HG02759 (cell line): Measurements from ENCODE around the gene ST7L.
"Not testable (repeated sequence)": the region's sequence is repeated elsewhere in the genome, so short reads cannot be mapped to it uniquely, and the experiment has no call there.

Experiments
- ATAC-seq: cut with Tn5 transposase; IDR thresholded peaks from one replicate; pipeline ENCODE4 v1.9.1; 2021; ENCODE audit warnings: mild to moderate bottlenecking, moderate library complexity; ENCODE audit not compliant: unreplicated experiment

ST7L gene

GRCh38 chr1:112501810-112502641 lies 116.9 kb downstream of the ST7L start:
- ATAC-seq: peak; percentile 59

DNA sequence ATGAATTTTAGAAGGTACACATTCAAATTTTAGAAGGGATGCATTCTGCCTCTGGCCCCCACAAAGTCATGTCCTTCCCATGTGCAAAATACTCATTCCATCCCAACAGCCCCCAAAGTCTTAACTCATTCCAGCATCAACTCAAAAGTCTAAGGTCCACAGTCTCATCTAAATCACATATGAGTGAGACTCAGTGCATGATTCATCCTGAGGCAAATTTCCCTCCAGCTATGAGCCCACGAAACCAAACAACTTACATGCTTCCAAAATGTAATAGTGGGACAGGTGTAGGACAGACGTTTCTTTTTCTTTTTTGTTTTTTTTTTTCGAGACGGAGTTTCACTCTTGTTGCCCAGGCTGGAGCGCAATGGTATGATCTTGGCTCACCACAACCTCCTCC lies 122.7 kb downstream of the ST7L start:
- no peak for ATAC-seq

DNA sequence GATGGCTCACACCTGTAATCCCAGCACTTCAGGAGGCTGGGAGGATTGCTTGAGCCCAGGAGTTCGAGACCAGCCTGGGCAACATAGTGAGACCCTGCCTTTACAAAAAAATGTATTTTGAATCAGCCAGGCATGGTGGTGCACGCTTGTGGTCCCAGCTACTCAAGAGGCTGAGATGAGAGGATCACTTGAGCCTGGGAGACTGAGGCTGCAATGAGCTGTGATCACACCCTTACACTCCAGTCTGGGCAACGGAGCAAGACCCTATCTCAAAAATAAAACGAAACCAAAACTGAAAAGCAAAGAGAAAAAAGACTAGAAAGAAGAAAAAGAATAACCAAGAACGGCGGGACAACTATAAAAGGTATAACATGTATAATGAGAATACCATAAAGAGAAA lies 125.6 kb downstream of the ST7L start:
- ATAC-seq: no peak

GRCh38 chr1:112492076-112492475 lies 126.9 kb downstream of the ST7L start:
- ATAC-seq: no peak

- no peak for ATAC-seq
Measured at GRCh38 chr1:112488141-112488540, 130.8 kb downstream of the ST7L start.

DNA sequence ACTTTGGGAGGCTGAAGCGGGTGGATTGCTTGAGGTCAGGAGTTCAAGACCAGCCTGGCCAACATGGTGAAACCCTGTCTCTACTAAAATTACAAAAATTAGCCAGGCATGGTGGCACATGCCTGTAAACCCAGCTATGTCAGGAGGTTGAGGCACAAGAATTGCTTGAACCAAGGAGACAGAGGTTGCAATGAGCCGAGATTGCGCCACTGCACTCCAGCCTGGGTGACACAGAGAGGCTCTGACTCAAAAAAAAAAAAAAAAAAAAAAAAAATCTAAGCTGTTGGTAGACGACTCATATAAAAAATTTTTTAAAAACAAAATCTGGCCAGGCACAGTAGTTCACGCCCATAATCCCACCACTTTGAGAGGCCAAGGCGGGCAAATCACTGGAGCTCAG lies 131.3 kb downstream of the ST7L start:
- not testable (repeated sequence) for ATAC-seq

- not testable (repeated sequence) for ATAC-seq
Measured at GRCh38 chr1:112486063-112486462, 132.9 kb downstream of the ST7L start.

- no peak for ATAC-seq
Measured at GRCh38 chr1:112478314-112478713, 140.6 kb downstream of the ST7L start.

DNA sequence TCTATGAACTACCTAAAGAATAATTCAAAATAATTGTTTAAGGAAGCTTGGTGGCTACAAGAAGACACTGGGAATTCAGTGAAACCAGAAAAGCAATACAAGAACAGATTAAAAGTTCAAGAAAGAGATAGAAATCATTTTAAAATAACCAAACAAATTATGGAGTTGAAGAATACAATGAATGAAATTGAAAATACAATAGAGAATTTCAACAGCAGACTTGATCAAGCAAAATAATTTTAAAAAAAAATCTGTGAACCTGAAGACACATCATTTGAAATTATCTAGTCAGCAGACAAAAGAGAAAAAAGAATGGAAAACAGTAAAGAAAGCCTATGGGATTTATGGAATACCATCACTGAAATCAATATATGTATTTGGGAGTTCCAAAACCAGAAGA lies 141.4 kb downstream of the ST7L start:
- no peak for ATAC-seq
